ENCODE data around the gene SFMBT1.

DNA sequence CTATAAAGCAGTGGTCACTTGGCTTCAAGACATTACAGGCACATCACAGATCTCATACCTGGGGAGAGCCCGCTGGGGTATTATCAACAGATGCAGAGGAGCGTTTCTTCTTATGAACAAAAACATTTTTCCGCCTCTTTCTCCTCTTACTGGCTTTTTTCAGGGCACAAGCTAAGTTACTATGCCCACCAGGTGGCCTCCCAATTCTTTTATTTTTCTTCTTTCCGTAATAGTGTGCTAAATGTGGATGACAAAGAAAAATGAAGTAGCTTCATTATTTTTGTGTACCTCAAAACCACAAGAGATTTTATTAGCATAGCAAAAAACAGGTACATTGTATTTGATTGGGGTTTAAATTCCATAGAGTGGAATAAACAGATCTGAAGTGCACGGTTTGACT is 138.4 kb downstream of the SFMBT1 start:
- TF ChIP-seq EZH2phosphoT487 (IDR thresholded peaks at IDR 0.05; ENCODE audit: borderline replicate concordance, low read length) = no peak
- TF ChIP-seq, protein P1, sequence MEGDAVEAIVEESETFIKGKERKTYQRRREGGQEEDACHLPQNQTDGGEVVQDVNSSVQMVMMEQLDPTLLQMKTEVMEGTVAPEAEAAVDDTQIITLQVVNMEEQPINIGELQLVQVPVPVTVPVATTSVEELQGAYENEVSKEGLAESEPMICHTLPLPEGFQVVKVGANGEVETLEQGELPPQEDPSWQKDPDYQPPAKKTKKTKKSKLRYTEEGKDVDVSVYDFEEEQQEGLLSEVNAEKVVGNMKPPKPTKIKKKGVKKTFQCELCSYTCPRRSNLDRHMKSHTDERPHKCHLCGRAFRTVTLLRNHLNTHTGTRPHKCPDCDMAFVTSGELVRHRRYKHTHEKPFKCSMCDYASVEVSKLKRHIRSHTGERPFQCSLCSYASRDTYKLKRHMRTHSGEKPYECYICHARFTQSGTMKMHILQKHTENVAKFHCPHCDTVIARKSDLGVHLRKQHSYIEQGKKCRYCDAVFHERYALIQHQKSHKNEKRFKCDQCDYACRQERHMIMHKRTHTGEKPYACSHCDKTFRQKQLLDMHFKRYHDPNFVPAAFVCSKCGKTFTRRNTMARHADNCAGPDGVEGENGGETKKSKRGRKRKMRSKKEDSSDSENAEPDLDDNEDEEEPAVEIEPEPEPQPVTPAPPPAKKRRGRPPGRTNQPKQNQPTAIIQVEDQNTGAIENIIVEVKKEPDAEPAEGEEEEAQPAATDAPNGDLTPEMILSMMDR (IDR thresholded peaks at IDR 0.05; ENCODE audit: low read depth, low read length, poor library complexity, severe bottlenecking) = no peak
